Endothelial cell of umbilical vein (primary cell): ENCODE measurements around the gene IFNA2. TPM values are rescaled to one million over a fixed set of nuclear protein-coding genes. Genes with fewer than 3 reads are reported as not detected.

Source experiments
- BruUV-seq: library from RNA; stranded (reverse); fragments of 400-500 nt; replicated peaks from 2 replicates; lab custom pipeline; 2021; lab: Mats Ljungman, UMichigan
- CTCF ChIA-PET: fragments of 300-600, 350-600 bp; sonication (Branson Sonifier 250); formaldehyde crosslinking; loops from one replicate; lab custom pipeline; 2021; ENCODE audit warnings: antibody characterized with exemption, inconsistent platforms; lab: Charles Lee
- POLR2A ChIA-PET: fragments of 300-600, 350-600 bp; sonication (Branson Sonifier 250); formaldehyde crosslinking; loops from one replicate; lab custom pipeline; 2021; ENCODE audit warnings: antibody characterized with exemption, inconsistent platforms; lab: Charles Lee
- DNase-seq: peaks from one replicate; pipeline ENCODE4 v3.0.0-alpha.2; 2011; ENCODE audit warnings: low read depth, low spot score
- FAIRE-seq: peaks from 2 replicates; lab custom pipeline; 2011; peaks lifted over from hg19 to GRCh38; lab: Jason Lieb, UNC
- H2AFZ ChIP-seq: 2 replicates; pipeline ENCODE4 v1.6.0; 2012; ENCODE audit warnings: low read depth, low read length, control low read depth, inconsistent platforms
- H3K27ac ChIP-seq: 2 replicates; pipeline ENCODE4 v1.5.1; 2011; ENCODE audit warnings: low read depth, mild to moderate bottlenecking, control low read depth, low read length, moderate library complexity; ENCODE audit not compliant: insufficient read depth
- H3K27me3 ChIP-seq, 2 experiments: 2 replicates each; pipeline versions ENCODE4 v1.6.0 to v1.6.1; 2011; ENCODE audit warnings: low read length in 2 of 2, mixed read lengths in 1 of 2; ENCODE audit not compliant: control insufficient read depth in 2 of 2, insufficient read depth in 2 of 2
- H3K36me3 ChIP-seq, 2 experiments: 2 replicates in 1 of 2; 3 replicates in 1 of 2; pipeline ENCODE4 v1.5.1; 2011; ENCODE audit warnings: low read length in 2 of 2, mild to moderate bottlenecking in 1 of 2, moderate library complexity in 1 of 2; ENCODE audit not compliant: control insufficient read depth in 2 of 2, insufficient read depth in 2 of 2; ENCODE audit errors: extremely low read depth in 1 of 2
- H3K4me1 ChIP-seq: 3 replicates; pipeline ENCODE4 v1.5.1; 2011; ENCODE audit warnings: mild to moderate bottlenecking, low read length; ENCODE audit not compliant: control insufficient read depth, insufficient read depth; ENCODE audit errors: extremely low read depth
- H3K4me2 ChIP-seq: 2 replicates; pipeline ENCODE4 v1.6.1; 2011; ENCODE audit warnings: low read length, control low read depth, mixed read lengths; ENCODE audit not compliant: insufficient read depth
- H3K4me3 ChIP-seq, 3 experiments: fragments of 200-600 bp in 1 of 3; sonication (generic), shearing (Covaris generic) in 1 of 3; replicated peaks in 1 of 3; 2 replicates each; pipeline ENCODE4 v1.5.1; 2011 to 2016; ENCODE audit warnings: control low read depth in 3 of 3, low read length in 3 of 3, mild to moderate bottlenecking in 2 of 3, inconsistent platforms in 1 of 3, low read depth in 1 of 3, moderate library complexity in 1 of 3; ENCODE audit not compliant: insufficient read depth in 1 of 3
- H3K79me2 ChIP-seq: 2 replicates; pipeline ENCODE4 v1.6.0; 2012; ENCODE audit warnings: low read length, inconsistent platforms; ENCODE audit not compliant: control insufficient read depth, insufficient read depth
- H3K9ac ChIP-seq: replicated peaks from 2 replicates; pipeline ENCODE3; 2011; ENCODE audit warnings: low read length, control low read depth; ENCODE audit not compliant: insufficient read depth; ENCODE audit errors: extremely low read depth
- H3K9me1 ChIP-seq: replicated peaks from 3 replicates; pipeline ENCODE4 v1.6.0; 2011; ENCODE audit warnings: mild to moderate bottlenecking, low read length; ENCODE audit not compliant: control insufficient read depth, insufficient read depth; ENCODE audit errors: extremely low read depth
- H3K9me3 ChIP-seq: replicated peaks from 2 replicates; pipeline ENCODE4 v1.5.1; 2012; ENCODE audit warnings: low read length, inconsistent platforms; ENCODE audit not compliant: control insufficient read depth, insufficient read depth
- H4K20me1 ChIP-seq: replicated peaks from 2 replicates; pipeline ENCODE3; 2011; ENCODE audit warnings: mild to moderate bottlenecking, low read length; ENCODE audit not compliant: control insufficient read depth, insufficient read depth; ENCODE audit errors: extremely low read depth
- EZH2 ChIP-seq: IDR thresholded peaks from 2 replicates; pipeline ENCODE4 v1.6.1; 2012; ENCODE audit warnings: borderline replicate concordance, low read depth, mild to moderate bottlenecking, moderate library complexity, low read length, inconsistent platforms; ENCODE audit not compliant: severe bottlenecking
- FOS ChIP-seq: IDR thresholded peaks from 2 replicates; pipeline ENCODE4 v1.6.1; 2011; ENCODE audit warnings: mild to moderate bottlenecking, low read length, moderate library complexity, borderline replicate concordance; ENCODE audit not compliant: insufficient read depth
- GATA2 ChIP-seq: IDR thresholded peaks from 2 replicates; pipeline ENCODE4 v1.7.0; 2011; ENCODE audit warnings: low read depth, mild to moderate bottlenecking, moderate library complexity, mixed read lengths, low read length; ENCODE audit not compliant: insufficient read length, insufficient read depth
- JUN ChIP-seq: IDR thresholded peaks from 2 replicates; pipeline ENCODE4 v1.6.1; 2011; ENCODE audit warnings: borderline replicate concordance, low read depth; ENCODE audit not compliant: insufficient read length, insufficient read depth
- MYC ChIP-seq: IDR thresholded peaks from one replicate; pipeline ENCODE4 v1.6.1; 2011; ENCODE audit warnings: mild to moderate bottlenecking, low read depth, low read length
- POLR2A ChIP-seq: IDR thresholded peaks from 2 replicates; pipeline ENCODE4 v1.6.1; 2012; ENCODE audit warnings: low read depth, mild to moderate bottlenecking, control low read depth, low read length
- POLR2AphosphoS5 ChIP-seq: IDR thresholded peaks from 2 replicates; pipeline ENCODE4 v1.6.1; 2012; ENCODE audit warnings: low read depth, mild to moderate bottlenecking, control low read depth, low read length, moderate library complexity; ENCODE audit not compliant: insufficient read depth
- dilution Hi-C: fragments of 300-500 bp; cut with MboI; formaldehyde crosslinking; loops from one replicate; pipeline ENCODE4 v1.15.0; 2019; ENCODE audit warnings: low sequenced_read_pairs; ENCODE audit not compliant: extremely low pct_ligation_motif_present
- intact Hi-C: fragments of 100-400 bp; cut with micrococcal nuclease; formaldehyde crosslinking; loops from one replicate; pipeline ENCODE4 v1.10.0; 2022
- polyA plus RNA-seq, 4 experiments: library from polyadenylated mRNA; depleted of rRNA in 3 of 4; stranded (reverse) in 3 of 4; unstranded in 1 of 4; fragments of >200 nt; gene quantifications; 2 replicates each; pipeline versions ENCODE4 v1.2.1 to v1.2.3, GENCODE V29; 2011 to 2012; ENCODE audit warnings: missing spikeins in 1 of 4
- total RNA-seq: library from RNA; stranded (reverse); gene quantifications from 2 replicates; pipeline ENCODE4 v1.2.3, GENCODE V29; 2021
- TF ChIP-seq, protein P1 (sequence below), 2 donors: IDR thresholded peaks; 1 replicate in 1 of 2; 2 replicates in 1 of 2; pipeline ENCODE4 v1.5.1; 2011; ENCODE audit warnings: low read length in 2 of 2, mild to moderate bottlenecking in 2 of 2, moderate library complexity in 2 of 2, control low read depth in 1 of 2, inconsistent platforms in 1 of 2, low read depth in 1 of 2; ENCODE audit not compliant: insufficient read depth in 1 of 2; ENCODE audit errors: extremely low read depth in 1 of 2
- TF ChIP-seq, protein P2 (sequence below): IDR thresholded peaks from 2 replicates; pipeline ENCODE4 v1.6.1; 2011; ENCODE audit not compliant: insufficient read depth, insufficient read length

IFNA2 gene
- total and polyA plus RNA-seq, 2 donors (not counting 3 experiments of a cell fraction or from before 2014, with no cell fraction given) = not detected

DNA sequence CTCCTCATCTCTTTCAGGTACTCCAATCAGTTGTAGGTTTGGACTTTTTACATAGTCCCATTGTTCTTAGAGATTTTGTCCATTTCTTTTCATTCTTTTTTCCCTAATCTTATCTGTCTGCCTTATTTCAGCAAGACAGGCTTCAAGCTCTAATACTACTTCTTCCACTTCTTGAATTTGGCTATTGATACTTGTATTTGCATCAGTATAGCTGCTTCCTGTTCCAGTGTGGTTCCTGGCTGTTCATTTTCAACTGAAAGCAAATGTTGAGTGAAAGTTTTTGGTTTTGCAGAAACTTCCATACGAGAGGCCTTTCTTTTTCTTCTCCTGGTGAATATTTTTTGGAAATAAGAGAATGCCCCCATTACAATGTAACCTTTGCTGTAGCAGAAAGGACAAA is 43.0 kb upstream of the IFNA2 start:
- Histone ChIP-seq H3K79me2 (no peaks in the 10 kb centered on the region), H3K4me3 (no peak overlapping the region), H3K36me3 (no peaks in the 10 kb centered on the region), H3K4me2 (no peak overlapping the region), H3K4me1 (no peaks in the 10 kb centered on the region), H3K9ac (no peak overlapping the region), H3K9me1 (no peaks in the 10 kb centered on the region), H3K9me3 (no peaks in the 10 kb centered on the region), H2AFZ (no peak overlapping the region), H3K27ac (no peak overlapping the region), H4K20me1 (no peaks in the 10 kb centered on the region), H3K27me3 (peaks cover 23 to 57% of the 10 kb centered on the region in 2 experiments)
- TF ChIP-seq EZH2 = no peak
- no peak for TF ChIP-seq FOS
- no peak for TF ChIP-seq MYC
- no peak for TF ChIP-seq POLR2AphosphoS5
- TF ChIP-seq, protein P1, sequence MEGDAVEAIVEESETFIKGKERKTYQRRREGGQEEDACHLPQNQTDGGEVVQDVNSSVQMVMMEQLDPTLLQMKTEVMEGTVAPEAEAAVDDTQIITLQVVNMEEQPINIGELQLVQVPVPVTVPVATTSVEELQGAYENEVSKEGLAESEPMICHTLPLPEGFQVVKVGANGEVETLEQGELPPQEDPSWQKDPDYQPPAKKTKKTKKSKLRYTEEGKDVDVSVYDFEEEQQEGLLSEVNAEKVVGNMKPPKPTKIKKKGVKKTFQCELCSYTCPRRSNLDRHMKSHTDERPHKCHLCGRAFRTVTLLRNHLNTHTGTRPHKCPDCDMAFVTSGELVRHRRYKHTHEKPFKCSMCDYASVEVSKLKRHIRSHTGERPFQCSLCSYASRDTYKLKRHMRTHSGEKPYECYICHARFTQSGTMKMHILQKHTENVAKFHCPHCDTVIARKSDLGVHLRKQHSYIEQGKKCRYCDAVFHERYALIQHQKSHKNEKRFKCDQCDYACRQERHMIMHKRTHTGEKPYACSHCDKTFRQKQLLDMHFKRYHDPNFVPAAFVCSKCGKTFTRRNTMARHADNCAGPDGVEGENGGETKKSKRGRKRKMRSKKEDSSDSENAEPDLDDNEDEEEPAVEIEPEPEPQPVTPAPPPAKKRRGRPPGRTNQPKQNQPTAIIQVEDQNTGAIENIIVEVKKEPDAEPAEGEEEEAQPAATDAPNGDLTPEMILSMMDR (IDR thresholded peaks at IDR 0.05; ENCODE audit: extremely low read depth in 1 of 2, insufficient read depth in 1 of 2, low read depth in 1 of 2, low read length in 2 of 2) = no peak
- no peak for TF ChIP-seq JUN
- TF ChIP-seq GATA2 = no peak
- no peak for TF ChIP-seq POLR2A
- TF ChIP-seq, protein P2, sequence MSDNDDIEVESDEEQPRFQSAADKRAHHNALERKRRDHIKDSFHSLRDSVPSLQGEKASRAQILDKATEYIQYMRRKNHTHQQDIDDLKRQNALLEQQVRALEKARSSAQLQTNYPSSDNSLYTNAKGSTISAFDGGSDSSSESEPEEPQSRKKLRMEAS = no peak
- BruUV-seq = no TSS peak
- POLR2A ChIA-PET = no interaction called here
- CTCF ChIA-PET = interaction anchor here (1.0 kb wide), 1 partner anchor 175 kb away, joined by 3 read pairs; no protein-coding TSS in a partner anchor
- intact Hi-C loops = loop anchor here (10.0 kb wide), 1 partner anchor 403 kb away; no protein-coding TSS in a partner anchor
- no peak for FAIRE-seq
- dilution Hi-C loops = no loop called here
- DNase-seq = no peak
